Large intestine (tissue), 3 donors: ENCODE results near the gene CDH26. TPM values are rescaled to one million over a fixed set of nuclear protein-coding genes. Genes with fewer than 3 reads are reported as not detected.
A peak's percentile ranks its signal among the peaks of the same experiment; 100 is the strongest.
"Not testable (repeated sequence)": the region's sequence is repeated elsewhere in the genome, so short reads cannot be mapped to it uniquely, and the experiment has no call there.

Experiments used
- DNase-seq, 2 donors: peaks; one replicate each; pipeline versions ENCODE4 v3.0.0 to v3.0.0-alpha.2; 2013
- H3K27ac ChIP-seq: one replicate; pipeline ENCODE4 v1.5.1; 2013; ENCODE audit warnings: low read length
- H3K27me3 ChIP-seq: 2 replicates; pipeline ENCODE4 v1.6.1; 2013; ENCODE audit warnings: low read length; ENCODE audit not compliant: control insufficient read depth, insufficient read depth
- H3K36me3 ChIP-seq: 2 replicates; pipeline ENCODE4 v1.6.1; 2013; ENCODE audit warnings: low read length; ENCODE audit not compliant: control insufficient read depth, insufficient read depth
- H3K4me1 ChIP-seq: one replicate; pipeline ENCODE4 v1.6.1; 2013; ENCODE audit warnings: low read length; ENCODE audit not compliant: control insufficient read depth, insufficient read depth
- H3K4me3 ChIP-seq: one replicate; pipeline ENCODE4 v1.5.1; 2013; ENCODE audit warnings: low read length
- H3K9me3 ChIP-seq: one replicate; pipeline ENCODE4 v1.6.1; 2013; ENCODE audit warnings: mild to moderate bottlenecking, low read depth, low read length, moderate library complexity; ENCODE audit not compliant: control insufficient read depth
- WGBS: methylation state at CpG from one replicate; pipeline ENCODE4 v1.1.5; 2013; ENCODE audit warnings: low lambda C conversion rate; ENCODE audit not compliant: insufficient coverage; 5-methylcytosine and 5-hydroxymethylcytosine counted together
- polyA plus RNA-seq: library from polyadenylated mRNA; unstranded; fragments of 120-200 nt; gene quantifications from one replicate; pipeline ENCODE4 v1.2.1, GENCODE V29; 2013

The CDH26 gene
- polyA plus RNA-seq, 1 donor: 1.3 TPM

GRCh38 chr20:59954718-59955117 is 3.5 kb upstream of the CDH26 start:
- H3K36me3 ChIP-seq: peaks cover 5% of the 10 kb centered on the region
- no CpG with 5 or more reads among the region's 4 CpGs for WGBS

GRCh38 chr20:59955131-59955796 is 3.0 kb upstream of the CDH26 start:
- Histone ChIP-seq H3K36me3 (peaks cover 2% of the 10 kb centered on the region), H3K4me1 (no peaks in the 10 kb centered on the region), H3K9me3 (no peaks in the 10 kb centered on the region), H3K27ac (no peak overlapping the region), H3K27me3 (no peaks in the 10 kb centered on the region), H3K4me3 (no peak overlapping the region)
- WGBS: no CpG with 5 or more reads among the region's 8 CpGs
- DNase-seq: peak in 1 of 2 donors; percentile 27

More at GRCh38 chr20:59954718-59955117, 3.5 kb upstream of the CDH26 start:
- Histone ChIP-seq H3K4me1 (no peaks in the 10 kb centered on the region), H3K27ac (no peak overlapping the region), H3K9me3 (no peaks in the 10 kb centered on the region), H3K27me3 (no peaks in the 10 kb centered on the region), H3K4me3 (no peak overlapping the region)
- no peak for DNase-seq

- H3K36me3 ChIP-seq, H3K9me3 ChIP-seq, DNase-seq, H3K27ac ChIP-seq, H3K4me1 ChIP-seq, H3K27me3 ChIP-seq, H3K4me3 ChIP-seq: not testable (repeated sequence)
Observed at GRCh38 chr20:59957568-59957967, 655 bp upstream of the CDH26 start.

GRCh38 chr20:59958626-59959025 is 403 bp downstream of the CDH26 start:
- Histone ChIP-seq H3K27ac (no peak overlapping the region), H3K9me3 (no peaks in the 10 kb centered on the region), H3K4me1 (no peaks in the 10 kb centered on the region), H3K27me3 (no peaks in the 10 kb centered on the region), H3K4me3 (no peak overlapping the region), H3K36me3 (no peaks in the 10 kb centered on the region)
- no peak for DNase-seq
- WGBS: no CpG with 5 or more reads among the region's 4 CpGs

GRCh38 chr20:59961423-59961822 is 3.2 kb downstream of the CDH26 start:
- no peak overlapping the region for H3K27ac ChIP-seq
- WGBS: 38% methylated on average over 2 of the region's 2 CpGs
- H3K4me1 ChIP-seq: no peaks in the 10 kb centered on the region
- no peak for DNase-seq
- no peaks in the 10 kb centered on the region for H3K36me3 ChIP-seq
- H3K9me3 ChIP-seq: no peaks in the 10 kb centered on the region
- no peak overlapping the region for H3K4me3 ChIP-seq
- H3K27me3 ChIP-seq: no peaks in the 10 kb centered on the region

GRCh38 chr20:59962155-59962554 is 3.9 kb downstream of the CDH26 start:
- no peaks in the 10 kb centered on the region for H3K36me3 ChIP-seq
- no peaks in the 10 kb centered on the region for H3K4me1 ChIP-seq
- H3K9me3 ChIP-seq: no peaks in the 10 kb centered on the region
- H3K4me3 ChIP-seq: no peak overlapping the region
- H3K27me3 ChIP-seq: no peaks in the 10 kb centered on the region
- no peak for DNase-seq
- H3K27ac ChIP-seq: no peak overlapping the region
- WGBS: no CpG with 5 or more reads among the region's 6 CpGs

- H3K9me3 ChIP-seq: no peaks in the 10 kb centered on the region
- H3K36me3 ChIP-seq: no peaks in the 10 kb centered on the region
- no peaks in the 10 kb centered on the region for H3K4me1 ChIP-seq
- no peak overlapping the region for H3K4me3 ChIP-seq
- DNase-seq: no peak
- WGBS: 94% methylated on average over 2 of the region's 3 CpGs
- H3K27me3 ChIP-seq: no peaks in the 10 kb centered on the region
- H3K27ac ChIP-seq: no peak overlapping the region
Observed at GRCh38 chr20:59966428-59966827, 8.2 kb downstream of the CDH26 start.

- no peaks in the 10 kb centered on the region for H3K27me3 ChIP-seq
- no CpG with 5 or more reads among the region's 1 CpG for WGBS
- H3K36me3 ChIP-seq: no peaks in the 10 kb centered on the region
- DNase-seq: no peak
- H3K4me1 ChIP-seq: no peaks in the 10 kb centered on the region
- no peaks in the 10 kb centered on the region for H3K9me3 ChIP-seq
- no peak overlapping the region for H3K4me3 ChIP-seq
- H3K27ac ChIP-seq: no peak overlapping the region
Observed at GRCh38 chr20:59971428-59971827, 13.2 kb downstream of the CDH26 start.

- DNase-seq: peak; percentile 46 to 69
- WGBS: 91% methylated on average over 6 of the region's 12 CpGs
Observed at GRCh38 chr20:59972037-59972801, 14.0 kb downstream of the CDH26 start.

GRCh38 chr20:59976156-59976782 is 18.0 kb downstream of the CDH26 start:
- Histone ChIP-seq H3K27me3 (no peaks in the 10 kb centered on the region), H3K27ac (no peak overlapping the region), H3K4me1 (no peaks in the 10 kb centered on the region), H3K36me3 (no peaks in the 10 kb centered on the region), H3K4me3 (no peak overlapping the region), H3K9me3 (no peaks in the 10 kb centered on the region)
- 75% methylated on average over 2 of the region's 6 CpGs for WGBS
- DNase-seq: no peak

More at GRCh38 chr20:59972037-59972801, 14.0 kb downstream of the CDH26 start:
- H3K9me3 ChIP-seq: no peaks in the 10 kb centered on the region
- H3K27me3 ChIP-seq: no peaks in the 10 kb centered on the region
- H3K27ac ChIP-seq: no peak overlapping the region
- no peaks in the 10 kb centered on the region for H3K36me3 ChIP-seq
- H3K4me3 ChIP-seq: no peak overlapping the region
- H3K4me1 ChIP-seq: no peaks in the 10 kb centered on the region
